ENCODE data around the gene SPDYE4. TPM values are rescaled to one million over a fixed set of nuclear protein-coding genes. Genes with fewer than 3 reads are reported as not detected.

Gene SPDYE4
- total RNA-seq, 1 donor from 2014 or later: not detected

- Histone ChIP-seq H3K36me3 (no peaks in the 10 kb centered on the region), H3K27ac (replicated peaks) (no peak overlapping the region), H3K9me3 (replicated peaks) (no peaks in the 10 kb centered on the region), H3K4me1 (peaks cover 14% of the 10 kb centered on the region), H3K27me3 (ENCODE audit: low read depth) (peaks cover 3% of the 10 kb centered on the region), H3K4me3 (no peak overlapping the region)
- no peak for DNase-seq
- intact Hi-C loops (cut with micrococcal nuclease): loop anchor here (10.0 kb wide), 1 partner anchor 327 kb away; no protein-coding TSS in a partner anchor
- no peak for TF ChIP-seq CTCF (IDR thresholded peaks at IDR 0.05; ENCODE audit: borderline replicate concordance)
Measured at GRCh38 chr17:8742274-8742673, 16.1 kb downstream of the SPDYE4 start.

GRCh38 chr17:8741771-8742170, 16.6 kb downstream of the SPDYE4 start:
- H3K4me1 ChIP-seq: peaks cover 14% of the 10 kb centered on the region
- no peaks in the 10 kb centered on the region for H3K9me3 ChIP-seq (replicated peaks)
- H3K4me3 ChIP-seq: no peak overlapping the region
- intact Hi-C loops (cut with micrococcal nuclease): loop anchor here (10.0 kb wide), 1 partner anchor 327 kb away; no protein-coding TSS in a partner anchor
- H3K27ac ChIP-seq (replicated peaks): no peak overlapping the region
- TF ChIP-seq CTCF (IDR thresholded peaks at IDR 0.05; ENCODE audit: borderline replicate concordance): no peak
- H3K27me3 ChIP-seq (ENCODE audit: low read depth): peaks cover 3% of the 10 kb centered on the region
- no peaks in the 10 kb centered on the region for H3K36me3 ChIP-seq
- no peak for DNase-seq

- H3K4me1 ChIP-seq: peaks cover 13% of the 10 kb centered on the region
- peaks cover 2% of the 10 kb centered on the region for H3K27me3 ChIP-seq (ENCODE audit: low read depth)
- no peak overlapping the region for H3K27ac ChIP-seq (replicated peaks)
- no peaks in the 10 kb centered on the region for H3K36me3 ChIP-seq
- H3K9me3 ChIP-seq (replicated peaks): no peaks in the 10 kb centered on the region
- H3K4me3 ChIP-seq: no peak overlapping the region
- TF ChIP-seq CTCF (IDR thresholded peaks at IDR 0.05; ENCODE audit: borderline replicate concordance): no peak
- intact Hi-C loops (cut with micrococcal nuclease): loop anchor here (10.0 kb wide), 1 partner anchor 327 kb away; no protein-coding TSS in a partner anchor
- no peak for DNase-seq
Measured at GRCh38 chr17:8741366-8741765, 17.0 kb downstream of the SPDYE4 start.

GRCh38 chr17:8740486-8740885, 17.9 kb downstream of the SPDYE4 start:
- Histone ChIP-seq H3K9me3 (replicated peaks) (no peaks in the 10 kb centered on the region), H3K27me3 (ENCODE audit: low read depth) (no peaks in the 10 kb centered on the region), H3K4me1 (peaks cover 5% of the 10 kb centered on the region), H3K27ac (replicated peaks) (no peak overlapping the region), H3K36me3 (no peaks in the 10 kb centered on the region), H3K4me3 (no peak overlapping the region)
- TF ChIP-seq CTCF (IDR thresholded peaks at IDR 0.05; ENCODE audit: borderline replicate concordance): no peak
- intact Hi-C loops (cut with micrococcal nuclease): loop anchor here (10.0 kb wide), 1 partner anchor 326 kb away; no protein-coding TSS in a partner anchor
- no peak for DNase-seq

GRCh38 chr17:8739097-8739496, 19.2 kb downstream of the SPDYE4 start:
- Histone ChIP-seq H3K27me3 (ENCODE audit: low read depth) (no peaks in the 10 kb centered on the region), H3K4me3 (no peak overlapping the region), H3K27ac (replicated peaks) (no peak overlapping the region), H3K4me1 (no peaks in the 10 kb centered on the region), H3K9me3 (replicated peaks) (no peaks in the 10 kb centered on the region), H3K36me3 (no peaks in the 10 kb centered on the region)
- intact Hi-C loops (cut with micrococcal nuclease): no loop called here
- no peak for TF ChIP-seq CTCF (IDR thresholded peaks at IDR 0.05; ENCODE audit: borderline replicate concordance)
- DNase-seq: no peak

Data from left ventricle myocardium inferior (tissue), 1 donor.